ENCODE data around the gene RAPGEF4.

RAPGEF4 gene

GRCh38 chr2:172806493-172806892, 70.8 kb downstream of the RAPGEF4 start:
- peak; percentile 69; the same call in 1 of the 2 replicates for TF ChIP-seq CTCF (IDR thresholded peaks at IDR 0.05; ENCODE audit: borderline replicate concordance, insufficient read depth, low read depth, low read length)
- H3K4me3 ChIP-seq (ENCODE audit: low read depth, low read length) = no peak overlapping the region

GRCh38 chr2:172806996-172807395, 71.4 kb downstream of the RAPGEF4 start:
- TF ChIP-seq CTCF (IDR thresholded peaks at IDR 0.05; ENCODE audit: borderline replicate concordance, insufficient read depth, low read depth, low read length) = no peak

GRCh38 chr2:172808156-172808555, 72.5 kb downstream of the RAPGEF4 start:
- H3K4me3 ChIP-seq (ENCODE audit: low read depth, low read length) = no peak overlapping the region
- no peak for TF ChIP-seq CTCF (IDR thresholded peaks at IDR 0.05; ENCODE audit: borderline replicate concordance, insufficient read depth, low read depth, low read length)

More at GRCh38 chr2:172806996-172807395, 71.4 kb downstream of the RAPGEF4 start:
- no peak overlapping the region for H3K4me3 ChIP-seq (ENCODE audit: low read depth, low read length)

GRCh38 chr2:172811027-172811426, 75.4 kb downstream of the RAPGEF4 start:
- no peak for TF ChIP-seq CTCF (IDR thresholded peaks at IDR 0.05; ENCODE audit: borderline replicate concordance, insufficient read depth, low read depth, low read length)
- H3K4me3 ChIP-seq (ENCODE audit: low read depth, low read length) = no peak overlapping the region

GRCh38 chr2:172812158-172812744, 76.6 kb downstream of the RAPGEF4 start:
- no peak overlapping the region for H3K4me3 ChIP-seq (ENCODE audit: low read depth, low read length)
- TF ChIP-seq CTCF (IDR thresholded peaks at IDR 0.05; ENCODE audit: borderline replicate concordance, insufficient read depth, low read depth, low read length) = no peak

- no peak overlapping the region for H3K4me3 ChIP-seq (ENCODE audit: low read depth, low read length)
- TF ChIP-seq CTCF (IDR thresholded peaks at IDR 0.05; ENCODE audit: borderline replicate concordance, insufficient read depth, low read depth, low read length) = no peak
Observed at GRCh38 chr2:172813314-172813888, 77.8 kb downstream of the RAPGEF4 start.

GRCh38 chr2:172817411-172817810, 81.8 kb downstream of the RAPGEF4 start:
- H3K4me3 ChIP-seq (ENCODE audit: low read depth, low read length) = no peak overlapping the region
- TF ChIP-seq CTCF (IDR thresholded peaks at IDR 0.05; ENCODE audit: borderline replicate concordance, insufficient read depth, low read depth, low read length) = no peak

All from GM12875 (cell line).